Measurements from ENCODE around the gene MATN1.
A peak's percentile ranks its signal among the peaks of the same experiment; 100 is the strongest.

MATN1 gene

DNA sequence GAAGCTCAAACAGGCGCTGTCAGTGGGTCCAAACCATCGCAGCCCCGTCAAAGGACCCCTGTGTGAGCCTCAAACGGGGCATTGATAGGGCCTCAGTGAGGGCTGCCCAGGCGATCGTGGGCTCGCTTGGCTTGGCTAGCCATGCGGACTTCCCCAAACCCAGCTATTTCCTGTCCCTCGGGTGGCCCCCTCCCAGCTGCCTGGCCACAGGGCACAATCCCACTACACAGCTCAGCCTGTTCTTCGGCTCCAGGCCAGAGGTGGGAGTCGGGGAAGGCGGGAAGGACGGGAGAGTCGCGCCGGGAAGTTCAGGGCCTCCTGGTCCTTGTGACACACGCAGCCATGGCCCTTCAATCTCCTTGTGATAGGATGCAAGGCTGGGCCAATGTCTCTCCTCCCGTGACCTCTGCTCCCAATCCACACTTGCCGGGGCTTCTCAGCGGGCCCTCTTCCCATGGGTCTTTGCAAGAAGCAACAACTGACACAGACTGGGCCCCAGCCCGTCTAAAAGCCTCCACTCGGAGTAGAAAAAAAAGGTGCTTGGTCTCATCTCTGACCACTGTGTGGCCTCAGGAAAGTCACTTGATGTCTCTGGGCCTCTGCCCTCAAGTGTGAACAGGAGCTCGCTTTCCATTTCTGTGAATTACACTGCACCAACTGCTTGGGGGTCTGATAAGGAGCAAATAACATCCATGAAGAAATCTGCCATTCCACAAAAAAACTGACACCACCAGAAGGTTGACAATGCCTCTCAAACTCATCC is 7.1 kb upstream of the MATN1 start:
- DNase-seq: no peak

DNA sequence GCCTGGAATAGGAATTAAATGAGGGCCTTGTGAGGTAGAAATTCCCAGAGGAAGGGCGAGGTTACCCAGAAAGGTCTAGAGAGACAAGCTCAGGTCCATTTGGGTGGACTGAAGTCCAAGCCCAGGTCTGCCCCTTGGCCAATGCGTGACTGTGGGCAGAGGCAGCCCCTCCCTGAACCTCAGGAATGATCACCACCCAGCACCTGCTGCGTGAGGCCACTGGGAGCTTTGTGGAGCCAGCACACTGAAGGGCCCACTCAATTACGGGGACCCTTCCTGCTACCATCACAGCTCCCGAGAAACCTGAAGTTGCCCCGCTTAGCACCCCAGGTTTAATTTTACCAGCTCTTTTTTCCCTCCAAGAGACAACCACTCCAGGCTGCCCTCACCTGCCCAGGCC is 6.5 kb upstream of the MATN1 start:
- DNase-seq: no peak

DNA sequence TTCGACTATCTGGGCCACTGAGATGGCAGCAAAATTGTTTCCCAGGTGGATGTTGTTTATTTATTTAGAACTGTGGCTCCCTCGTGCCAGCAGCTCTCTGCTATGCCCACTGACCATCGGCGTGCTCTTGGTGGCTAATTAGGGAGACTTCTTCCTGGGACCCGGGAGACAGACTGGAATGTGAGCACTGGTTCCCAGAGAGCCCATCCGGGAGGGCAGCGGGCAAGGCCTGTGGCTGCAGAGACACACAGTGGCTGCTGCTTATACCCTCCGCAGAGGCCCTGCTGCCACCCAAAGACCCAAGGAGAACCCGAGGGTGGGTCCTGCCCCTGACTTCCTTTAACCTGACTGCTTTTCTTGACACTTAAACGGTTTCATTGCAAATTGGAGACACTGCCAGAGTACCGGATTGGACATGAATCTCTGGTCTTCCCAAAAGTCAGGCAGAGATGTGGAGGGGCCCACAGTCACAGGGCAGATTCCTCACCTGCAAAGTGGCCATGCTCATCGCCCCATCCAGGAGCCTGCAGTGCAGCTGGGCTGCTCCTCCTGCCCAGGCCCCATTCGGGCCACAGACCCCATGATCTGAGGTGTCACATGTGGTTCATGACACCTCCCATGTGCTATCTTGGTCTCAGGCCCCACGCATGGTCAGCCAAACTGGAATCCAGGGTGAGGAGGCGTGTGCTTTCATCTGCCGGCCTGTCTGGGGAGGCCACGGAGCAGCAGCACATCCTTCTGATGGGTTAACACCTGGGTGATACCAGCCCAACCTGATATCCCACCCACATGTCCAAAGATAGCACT is 5.7 kb upstream of the MATN1 start:
- DNase-seq: no peak

DNA sequence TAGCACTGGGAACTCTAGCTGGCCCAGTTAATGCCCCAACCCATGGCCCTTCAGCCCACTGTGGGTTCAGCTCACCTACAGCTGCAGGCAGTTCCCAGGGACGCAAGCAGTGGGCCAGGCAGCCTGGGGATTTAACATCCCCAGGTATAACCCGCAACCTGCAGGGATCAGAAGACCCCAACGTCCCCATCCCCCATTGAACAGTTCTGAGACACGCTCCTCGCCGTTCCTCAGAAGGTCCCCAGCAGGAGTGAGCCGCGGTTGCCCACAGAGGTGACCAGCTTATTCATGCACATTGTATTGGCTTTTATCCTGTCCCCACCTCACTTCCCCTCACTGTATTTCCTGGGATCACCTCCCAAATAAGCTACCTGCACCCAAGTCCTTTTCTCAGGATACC is 5.0 kb upstream of the MATN1 start:
- no peak for DNase-seq

DNA sequence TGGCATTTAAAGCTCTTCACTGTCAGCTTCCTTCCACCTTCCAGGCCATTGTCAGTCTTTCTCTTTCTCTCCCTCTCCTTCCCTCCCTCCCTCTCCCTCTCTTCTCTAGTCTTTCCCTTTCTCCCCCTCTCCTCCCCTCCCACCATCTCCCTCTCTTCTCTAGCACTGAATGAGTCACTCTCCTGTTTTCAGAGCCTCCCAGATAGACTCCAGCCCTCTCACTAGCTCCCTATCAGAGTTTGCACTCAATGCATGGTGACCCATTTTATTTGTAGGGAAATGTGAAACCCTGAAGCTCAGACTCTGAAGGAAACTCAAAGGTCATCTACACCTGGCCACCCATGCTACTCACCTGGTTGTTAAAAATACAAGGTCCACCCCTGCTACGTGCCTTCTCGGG is 4.4 kb upstream of the MATN1 start:
- DNase-seq: no peak

DNA sequence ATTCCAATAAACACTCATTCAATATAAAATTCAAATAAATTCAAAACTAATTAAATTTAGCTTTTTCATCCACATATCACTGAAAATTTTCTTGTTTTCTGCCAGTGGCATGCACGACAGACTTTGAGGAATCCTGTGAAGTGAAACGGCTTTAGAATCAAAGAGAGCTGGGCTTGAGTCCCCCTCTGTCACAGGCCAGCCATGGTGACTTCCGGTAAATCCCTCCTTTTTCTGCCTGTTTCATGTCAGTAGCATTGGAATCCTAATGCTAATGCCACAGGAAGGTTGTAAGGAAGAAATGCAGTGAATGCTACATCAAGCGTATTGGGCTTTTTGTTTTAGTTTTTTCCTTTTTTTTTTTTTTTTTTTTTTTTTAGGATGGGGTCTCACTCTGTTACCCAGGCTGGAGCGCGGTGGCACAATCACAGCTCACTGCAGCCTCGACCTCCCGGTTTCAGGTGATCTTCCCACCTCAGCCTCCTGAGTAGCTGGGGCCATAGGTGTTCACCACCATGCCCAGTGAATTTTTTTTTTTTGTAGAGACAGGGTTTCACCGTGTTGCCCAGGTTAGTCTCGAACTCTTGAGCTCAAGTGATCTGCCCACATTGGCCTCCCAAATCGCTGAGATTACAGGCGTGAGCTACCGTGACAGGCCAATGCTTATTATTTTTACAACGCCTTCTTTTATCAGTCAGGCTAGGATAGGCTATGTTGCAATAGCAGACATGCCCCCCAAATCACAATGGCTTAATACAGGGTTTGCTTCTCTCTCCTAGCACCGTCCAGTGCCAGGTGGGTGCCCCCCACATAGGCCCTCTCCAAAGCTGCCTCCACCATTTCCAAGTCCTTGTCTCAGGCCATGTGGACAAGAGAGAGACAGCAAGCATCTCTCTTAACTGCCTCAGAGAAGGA is 3.6 kb upstream of the MATN1 start:
- DNase-seq: no peak

- DNase-seq: no peak
Measured at GRCh38 chr1:30726236-30726635, 2.9 kb upstream of the MATN1 start.

DNA sequence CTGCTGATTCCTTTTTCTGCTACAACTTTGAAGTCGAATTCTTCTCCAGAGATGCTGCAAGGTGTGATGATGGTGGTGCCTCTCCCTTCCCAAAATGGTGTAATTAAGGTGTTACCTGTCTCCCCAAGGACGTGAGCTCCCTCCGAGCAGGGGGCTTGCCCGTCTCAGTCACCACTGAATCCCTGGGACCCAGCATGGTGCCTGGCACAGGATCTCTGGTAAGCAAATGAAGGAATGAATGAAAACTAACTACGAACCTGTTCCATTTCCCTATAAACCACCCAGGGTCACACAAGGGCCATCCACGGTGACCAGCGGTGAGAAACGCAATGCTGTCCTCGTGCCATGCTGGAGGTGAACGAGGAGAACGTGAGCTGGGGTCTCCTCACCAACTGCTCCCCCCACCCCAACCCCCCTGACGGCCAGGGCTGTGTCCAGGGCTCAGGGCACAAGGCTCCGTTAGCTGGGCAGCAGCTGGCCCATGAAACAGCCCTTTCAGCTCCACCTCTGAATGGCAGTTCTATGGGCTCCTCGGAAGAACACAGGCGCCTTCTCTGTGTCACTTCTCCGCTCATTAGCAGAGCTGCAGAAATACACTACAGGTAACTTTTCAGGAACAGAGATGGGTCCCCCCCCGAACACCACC is 2.2 kb upstream of the MATN1 start:
- DNase-seq: no peak

- DNase-seq: no peak
Measured at GRCh38 chr1:30724655-30725421, 1.5 kb upstream of the MATN1 start.

DNA sequence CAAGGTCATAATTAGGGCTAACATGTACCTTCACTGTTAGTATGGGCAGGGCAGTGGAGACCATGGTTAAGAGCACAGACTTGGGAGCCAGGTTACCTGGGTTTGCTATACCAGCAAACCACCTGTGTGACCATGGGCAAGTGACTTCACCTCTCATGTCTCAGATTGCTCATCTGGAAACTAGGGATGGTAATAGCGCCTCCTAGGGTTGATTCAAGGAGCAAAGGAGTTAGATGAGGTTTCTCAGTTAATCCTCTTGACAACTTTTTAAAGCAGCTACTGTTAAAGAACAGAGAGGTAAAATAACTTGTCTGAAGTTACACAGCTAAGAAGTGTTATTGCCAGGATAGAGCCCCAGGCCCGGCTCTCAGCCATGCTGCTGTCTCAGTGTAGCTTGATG is 790 bp upstream of the MATN1 start:
- no peak for DNase-seq

GRCh38 chr1:30721812-30722537 is 1.4 kb downstream of the MATN1 start:
- peak; percentile 16 for DNase-seq

- no peak for DNase-seq
Measured at GRCh38 chr1:30721341-30721793, 2.0 kb downstream of the MATN1 start.

DNA sequence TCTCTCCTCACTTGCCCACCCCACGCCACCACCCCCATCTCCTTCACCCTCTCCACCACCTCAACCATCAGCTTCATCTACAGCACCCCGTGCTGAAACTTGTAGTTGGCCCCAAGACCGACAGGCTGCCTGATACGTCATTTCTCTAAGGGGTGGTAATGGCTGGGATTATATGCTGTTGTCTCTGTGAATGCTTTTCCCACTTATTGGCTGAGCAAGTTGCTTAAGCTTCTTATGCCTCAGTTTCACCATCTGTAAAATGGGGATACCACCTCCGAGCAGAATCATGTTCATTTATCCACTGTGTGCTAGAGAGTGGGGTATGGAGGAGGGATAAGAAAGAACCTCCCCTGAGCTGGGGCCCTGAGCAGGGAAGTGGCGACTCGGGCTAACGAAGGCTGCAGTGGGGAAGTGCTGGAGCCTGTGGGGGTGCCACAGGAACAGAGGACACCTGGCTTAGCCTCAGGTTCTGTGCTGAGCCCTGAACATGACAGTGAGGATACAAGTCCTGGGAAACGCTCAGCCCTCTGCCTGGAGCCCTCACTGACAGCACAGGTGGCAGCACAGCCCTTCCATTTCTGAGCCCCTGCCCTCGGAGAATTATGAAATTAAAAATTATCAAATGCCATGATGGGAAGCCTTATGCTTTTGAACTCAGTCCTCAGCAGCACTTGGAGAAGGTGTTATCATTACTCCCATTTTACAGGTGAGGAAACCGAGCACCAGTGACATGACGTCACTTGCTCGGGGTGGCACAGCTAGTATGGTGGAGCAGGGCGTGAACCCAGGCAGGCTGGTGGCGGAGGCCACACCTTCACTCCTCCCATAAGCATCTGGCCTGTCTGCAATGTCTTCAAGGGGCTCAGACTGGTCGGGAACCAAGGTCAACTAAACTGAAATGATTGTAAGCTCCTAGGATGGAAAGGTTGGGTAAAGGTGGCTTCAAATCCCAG is 2.8 kb downstream of the MATN1 start:
- DNase-seq: no peak

GRCh38 chr1:30719406-30720270 is 3.7 kb downstream of the MATN1 start:
- no peak for DNase-seq

DNA sequence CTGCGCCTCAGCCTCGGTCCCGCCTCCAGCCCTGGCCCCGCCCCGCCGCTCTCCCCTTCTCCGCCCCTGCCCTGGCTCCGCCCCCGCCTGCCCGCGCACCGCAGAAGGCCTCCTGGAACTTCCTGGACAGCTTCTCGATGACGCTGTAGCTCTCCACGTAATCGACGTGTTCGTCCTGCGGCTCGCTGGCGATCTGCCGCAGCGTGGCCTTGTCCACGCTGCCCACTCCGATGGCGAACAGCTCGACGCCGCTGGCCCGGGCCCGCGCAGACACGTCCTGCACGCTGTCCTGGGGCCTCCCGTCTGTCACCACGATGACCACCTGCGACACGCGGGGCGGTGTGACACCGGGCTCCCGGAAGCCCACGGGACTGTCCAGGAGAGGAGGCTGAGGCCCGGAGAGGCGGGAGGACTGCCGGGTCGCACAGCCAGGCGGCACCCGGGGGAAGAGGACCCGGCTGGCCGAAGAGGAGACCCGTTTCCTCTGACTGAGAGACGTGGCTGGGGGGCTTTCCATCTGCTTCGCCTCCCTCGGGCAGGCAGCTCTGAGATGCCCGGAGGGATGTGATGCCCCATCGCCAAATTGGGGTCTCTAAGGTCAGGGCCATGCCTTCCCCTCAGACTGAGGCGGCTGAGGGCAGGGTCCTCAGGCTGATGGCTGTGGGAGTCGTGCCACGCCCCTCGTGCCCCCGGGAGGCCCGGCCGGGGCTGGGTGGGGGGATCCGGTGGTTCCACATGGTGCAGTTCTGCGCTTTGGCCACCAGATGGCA is 4.6 kb downstream of the MATN1 start:
- peak; percentile 90 for DNase-seq

DNA sequence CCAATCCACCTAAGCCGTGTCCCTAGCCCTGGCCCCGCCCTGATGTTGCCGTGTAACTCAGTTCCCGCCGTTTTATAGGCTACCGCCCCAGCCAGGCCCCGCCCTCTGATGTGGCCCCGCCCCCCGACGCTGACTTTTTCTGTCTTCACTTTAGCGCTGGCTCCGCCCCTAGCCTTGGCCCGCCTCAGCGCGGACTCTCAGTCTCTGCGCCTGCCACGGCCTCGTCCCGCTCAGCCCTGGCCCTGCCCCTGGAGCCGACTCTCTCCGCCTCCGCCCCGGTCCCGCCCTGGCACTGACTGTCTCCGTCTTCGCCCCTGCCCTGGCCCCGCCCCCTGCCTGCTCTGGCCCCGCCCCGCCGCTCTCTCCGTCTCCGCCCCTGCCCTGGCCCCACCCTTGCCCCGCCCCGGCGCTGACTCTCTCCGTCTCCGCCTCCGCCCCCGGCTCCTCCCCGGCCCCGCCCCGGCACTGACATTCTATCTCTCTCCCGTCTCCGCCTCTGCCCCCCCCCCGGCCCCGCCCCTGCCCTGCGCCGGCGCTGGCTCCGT is 5.2 kb downstream of the MATN1 start:
- DNase-seq: peak; percentile 100

DNA sequence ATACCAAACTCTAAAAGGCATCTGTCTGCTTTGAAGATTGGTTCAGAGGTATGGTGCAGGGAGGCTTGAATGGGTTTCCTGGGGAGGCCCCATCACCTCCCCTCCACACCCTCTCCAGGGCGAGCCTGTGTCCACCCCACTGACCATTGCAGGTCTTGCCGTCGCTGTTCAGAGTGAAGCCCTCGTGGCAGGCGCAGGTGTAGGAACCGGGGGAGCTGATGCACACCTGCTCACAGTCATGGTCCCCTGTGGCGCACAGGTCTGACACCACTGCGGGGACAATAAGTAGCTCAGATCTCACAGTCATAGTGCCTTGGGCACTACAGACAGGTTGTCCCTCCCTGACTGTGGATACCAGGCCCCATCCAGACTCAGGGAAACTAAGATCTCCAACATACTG is 6.7 kb downstream of the MATN1 start:
- DNase-seq: no peak

DNA sequence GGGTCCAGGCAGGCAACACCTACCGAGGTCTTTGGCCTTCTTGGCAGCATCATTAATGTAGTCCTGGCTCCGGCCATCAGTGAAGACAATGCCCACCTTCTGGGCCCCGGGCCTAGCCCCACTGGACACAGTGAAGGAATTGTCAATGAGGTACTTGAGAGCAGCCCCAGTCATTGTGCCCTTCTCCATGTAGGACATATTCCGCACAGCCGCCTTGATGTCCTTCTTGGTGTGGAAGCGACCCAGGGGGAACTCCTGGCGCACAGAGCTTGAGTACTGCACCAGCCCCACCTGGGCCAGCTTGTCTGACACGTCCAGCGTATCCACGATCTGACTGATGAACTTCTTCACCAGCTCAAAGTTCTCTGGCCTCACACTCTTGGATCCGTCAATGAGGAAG is 7.5 kb downstream of the MATN1 start:
- DNase-seq: no peak
